Activated CD4-positive, alpha-beta T cell treated with anti-CD3 and anti-CD28 coated beads, Interleukin-2, amount 10 ng/mL, durations not matched to agents 7 days and 5 days (primary cell): ENCODE data around the gene HDGF. TPM values are rescaled to one million over a fixed set of nuclear protein-coding genes. Genes with fewer than 3 reads are reported as not detected.

ENCODE experiments used
- CTCF ChIA-PET: fragments of 350-600 bp; sonication (Branson Sonifier 250); formaldehyde crosslinking; loops from one replicate; lab custom pipeline; 2021; ENCODE audit warnings: antibody characterized with exemption; lab: Charles Lee
- POLR2A ChIA-PET: fragments of 350-600 bp; sonication (Branson Sonifier 250); formaldehyde crosslinking; loops from one replicate; lab custom pipeline; 2021; ENCODE audit warnings: antibody characterized with exemption; lab: Charles Lee
- DNase-seq: peaks from one replicate; pipeline ENCODE4 v3.0.0-alpha.2; 2020
- H3K27ac Mint-ChIP-seq: one replicate; pipeline ENCODE4 v1.8.0; 2021; ENCODE audit warnings: mild to moderate bottlenecking, moderate library complexity, mixed read lengths
- H3K27me3 Mint-ChIP-seq: one replicate; pipeline ENCODE4 v1.8.0; 2021; ENCODE audit warnings: mixed read lengths
- H3K36me3 Mint-ChIP-seq: one replicate; pipeline ENCODE4 v1.8.0; 2021; ENCODE audit warnings: low read depth, mixed read lengths
- H3K4me1 Mint-ChIP-seq: one replicate; pipeline ENCODE4 v1.8.0; 2021; ENCODE audit warnings: mixed read lengths
- H3K4me3 Mint-ChIP-seq: one replicate; pipeline ENCODE4 v1.8.0; 2021; ENCODE audit warnings: mild to moderate bottlenecking, moderate library complexity, mixed read lengths
- H3K9me3 Mint-ChIP-seq: one replicate; pipeline ENCODE4 v1.8.0; 2021; ENCODE audit warnings: mixed read lengths
- total RNA-seq, 2 experiments: library from RNA; stranded (reverse); gene quantifications; one replicate each; pipeline ENCODE4 v1.2.3, GENCODE V29; 2021

HDGF gene
- total RNA-seq, 2 experiments from 2014 or later: 288 to 301 TPM

GRCh38 chr1:156750191-156750672 is 1.2 kb downstream of the HDGF start:
- no peak for DNase-seq
- peaks cover 63% of the 10 kb centered on the region for H3K4me1 Mint-ChIP-seq

DNA sequence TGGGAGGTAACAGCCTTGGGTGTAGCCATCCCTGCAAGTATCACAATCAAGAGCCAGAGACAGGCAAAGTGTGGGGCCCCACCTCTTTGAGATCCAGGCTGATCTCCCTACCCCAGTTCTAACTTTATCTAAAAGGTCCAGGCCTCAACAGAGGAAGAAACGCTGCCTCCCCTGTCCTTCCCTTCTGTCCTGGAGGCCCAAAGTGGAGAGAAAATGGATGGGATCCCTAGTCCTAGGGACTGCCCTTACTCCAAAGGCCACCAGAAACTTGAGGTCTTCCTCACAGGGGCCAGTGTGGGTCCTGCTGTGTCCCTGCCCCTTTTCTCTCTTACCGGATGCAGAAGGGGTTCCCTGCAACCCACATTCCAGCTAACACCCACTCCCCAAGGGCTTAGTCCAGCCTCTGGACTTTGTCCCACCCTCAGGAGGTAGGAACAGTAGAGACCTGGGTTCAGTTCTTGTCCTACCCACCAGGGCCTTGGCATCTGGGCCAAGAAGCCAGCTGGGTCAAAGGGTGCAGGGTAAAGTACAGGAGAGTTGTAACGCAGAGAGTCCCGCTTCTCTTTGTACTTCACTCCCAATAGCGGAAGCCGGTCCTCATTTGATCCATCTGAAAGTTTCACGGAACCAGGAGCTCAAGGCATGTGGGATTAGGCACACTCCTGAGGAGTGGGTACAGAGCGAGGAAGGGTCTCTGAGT is 1.9 kb downstream of the HDGF start:
- ChIA-PET POLR2A (no interaction called here), CTCF (interaction anchor here (1.1 to 1.6 kb wide), 2 partner anchors 8 to 24 kb away, joined by 5 read pairs; partner anchors contain the start of gene MRPL24)
- peaks cover 46% of the 10 kb centered on the region for H3K36me3 Mint-ChIP-seq
- peaks cover 69% of the 10 kb centered on the region for H3K4me1 Mint-ChIP-seq
- H3K4me3 Mint-ChIP-seq: peak overlapping the region; percentile 95
- H3K27ac Mint-ChIP-seq: peak overlapping the region; percentile 91
- no peak for DNase-seq
- H3K27me3 Mint-ChIP-seq: no peaks in the 10 kb centered on the region
- no peaks in the 10 kb centered on the region for H3K9me3 Mint-ChIP-seq

More at GRCh38 chr1:156750191-156750672, 1.2 kb downstream of the HDGF start:
- peak overlapping the region; percentile 95 for H3K4me3 Mint-ChIP-seq
- CTCF ChIA-PET: interaction anchor here (0.9 to 1.6 kb wide), 3 partner anchors 9 to 127 kb away, joined by 3 to 5 read pairs (median 5); partner anchors contain the start of gene MRPL24
- peaks cover 42% of the 10 kb centered on the region for H3K36me3 Mint-ChIP-seq
- no peaks in the 10 kb centered on the region for H3K27me3 Mint-ChIP-seq
- H3K9me3 Mint-ChIP-seq: no peaks in the 10 kb centered on the region
- POLR2A ChIA-PET: interaction anchor here (1.3 kb wide), 1 partner anchor 7 kb away, joined by 3 read pairs; no protein-coding TSS in a partner anchor
- H3K27ac Mint-ChIP-seq: peak overlapping the region; percentile 91

DNA sequence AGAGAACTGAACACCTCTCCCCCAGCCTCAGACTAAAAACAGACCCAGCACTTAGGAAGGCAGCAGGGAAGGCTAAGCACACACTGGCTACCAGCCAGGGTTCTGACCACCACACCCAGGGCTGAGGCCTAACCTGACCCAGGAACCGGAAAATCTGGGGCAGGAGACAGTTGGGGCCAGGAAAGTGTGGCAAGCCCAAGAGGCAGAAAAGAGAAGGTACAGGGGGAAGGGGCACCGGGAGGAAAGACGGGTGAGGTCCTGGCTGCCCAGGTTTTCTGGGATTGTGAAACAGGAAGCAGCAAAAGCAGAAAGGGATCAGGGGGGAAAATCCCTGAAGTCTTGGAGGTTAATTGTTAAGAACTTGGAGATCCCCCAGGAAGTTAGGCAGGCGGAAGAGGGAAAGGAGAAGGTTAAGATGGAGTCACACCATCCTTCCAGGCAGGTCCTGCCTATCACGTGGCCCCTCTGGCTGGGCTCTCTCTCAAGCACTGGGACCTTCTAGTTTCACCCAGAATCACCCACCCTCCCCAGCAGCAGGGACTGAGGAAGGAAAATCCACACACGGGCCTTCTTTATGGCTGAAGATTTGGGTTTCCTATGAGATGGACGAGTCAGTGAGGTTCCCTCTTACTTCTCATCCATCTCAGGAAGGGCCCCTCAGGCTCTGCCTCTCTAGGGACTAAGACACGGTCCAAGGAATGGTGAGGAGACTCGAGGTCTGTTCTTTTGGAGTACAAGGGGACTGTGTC is 2.6 kb downstream of the HDGF start:
- Mint-ChIP-seq H3K27me3 (no peaks in the 10 kb centered on the region), H3K27ac (peak overlapping the region; percentile 91), H3K4me1 (peaks cover 68% of the 10 kb centered on the region), H3K9me3 (no peaks in the 10 kb centered on the region), H3K36me3 (peaks cover 49% of the 10 kb centered on the region), H3K4me3 (peak overlapping the region; percentile 95)
- POLR2A ChIA-PET: no interaction called here
- DNase-seq: no peak
- CTCF ChIA-PET: no interaction called here

- H3K27ac Mint-ChIP-seq: peak overlapping the region; percentile 91
- ChIA-PET POLR2A (no interaction called here), CTCF (interaction anchor here (0.8 to 1.5 kb wide), 7 partner anchors 10 to 144 kb away, joined by 3 to 15 read pairs (median 3); partner anchors contain the start of gene PRCC)
- no peak for DNase-seq
- H3K9me3 Mint-ChIP-seq: no peaks in the 10 kb centered on the region
- peak overlapping the region; percentile 95 for H3K4me3 Mint-ChIP-seq
- H3K4me1 Mint-ChIP-seq: peaks cover 64% of the 10 kb centered on the region
- no peaks in the 10 kb centered on the region for H3K27me3 Mint-ChIP-seq
- peaks cover 56% of the 10 kb centered on the region for H3K36me3 Mint-ChIP-seq
These were observed 3.5 kb downstream of the HDGF start for GRCh38 chr1:156747742-156748669.

GRCh38 chr1:156746728-156747631 is 4.5 kb downstream of the HDGF start:
- ChIA-PET CTCF (interaction anchor here (0.8 to 2.0 kb wide), 8 partner anchors 14 to 145 kb away, joined by 3 to 15 read pairs (median 4); partner anchors contain the start of gene PRCC), POLR2A (no interaction called here)
- H3K4me1 Mint-ChIP-seq: peaks cover 68% of the 10 kb centered on the region
- no peaks in the 10 kb centered on the region for H3K27me3 Mint-ChIP-seq
- peaks cover 62% of the 10 kb centered on the region for H3K36me3 Mint-ChIP-seq
- peak overlapping the region; percentile 91 for H3K27ac Mint-ChIP-seq
- no peaks in the 10 kb centered on the region for H3K9me3 Mint-ChIP-seq
- DNase-seq: peak; percentile 52
- H3K4me3 Mint-ChIP-seq: peak overlapping the region; percentile 95

GRCh38 chr1:156746406-156746727 is 5.1 kb downstream of the HDGF start:
- POLR2A ChIA-PET: no interaction called here
- H3K4me3 Mint-ChIP-seq: peak overlapping the region; percentile 95
- no peak for DNase-seq
- H3K36me3 Mint-ChIP-seq: peaks cover 67% of the 10 kb centered on the region
- no peaks in the 10 kb centered on the region for H3K27me3 Mint-ChIP-seq
- H3K4me1 Mint-ChIP-seq: peaks cover 72% of the 10 kb centered on the region
- CTCF ChIA-PET: interaction anchor here (1.6 to 2.0 kb wide), 2 partner anchors 14 to 21 kb away, joined by 5 to 6 read pairs; no protein-coding TSS in a partner anchor
- H3K9me3 Mint-ChIP-seq: no peaks in the 10 kb centered on the region
- H3K27ac Mint-ChIP-seq: peak overlapping the region; percentile 91

DNA sequence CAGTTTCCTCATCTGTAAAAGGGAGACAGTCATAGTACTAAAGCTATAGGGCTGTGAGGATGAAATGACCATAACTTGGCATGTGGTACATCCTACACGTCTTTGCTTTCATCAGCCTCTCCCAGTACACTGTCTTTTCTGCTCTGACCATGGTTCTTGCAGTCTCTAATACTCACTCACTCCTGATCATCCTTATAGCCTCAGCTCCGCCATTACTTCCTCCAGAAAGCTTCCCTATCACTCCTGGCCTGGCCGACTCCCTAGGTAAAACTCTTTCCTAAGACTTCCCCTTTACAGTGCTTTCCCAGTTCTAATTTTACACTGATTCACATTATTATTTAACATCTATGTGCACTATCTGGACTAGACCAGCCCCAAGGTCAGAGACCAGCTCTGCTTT is 5.6 kb downstream of the HDGF start:
- peaks cover 76% of the 10 kb centered on the region for H3K4me1 Mint-ChIP-seq
- peaks cover 70% of the 10 kb centered on the region for H3K36me3 Mint-ChIP-seq
- H3K27me3 Mint-ChIP-seq: no peaks in the 10 kb centered on the region

DNA sequence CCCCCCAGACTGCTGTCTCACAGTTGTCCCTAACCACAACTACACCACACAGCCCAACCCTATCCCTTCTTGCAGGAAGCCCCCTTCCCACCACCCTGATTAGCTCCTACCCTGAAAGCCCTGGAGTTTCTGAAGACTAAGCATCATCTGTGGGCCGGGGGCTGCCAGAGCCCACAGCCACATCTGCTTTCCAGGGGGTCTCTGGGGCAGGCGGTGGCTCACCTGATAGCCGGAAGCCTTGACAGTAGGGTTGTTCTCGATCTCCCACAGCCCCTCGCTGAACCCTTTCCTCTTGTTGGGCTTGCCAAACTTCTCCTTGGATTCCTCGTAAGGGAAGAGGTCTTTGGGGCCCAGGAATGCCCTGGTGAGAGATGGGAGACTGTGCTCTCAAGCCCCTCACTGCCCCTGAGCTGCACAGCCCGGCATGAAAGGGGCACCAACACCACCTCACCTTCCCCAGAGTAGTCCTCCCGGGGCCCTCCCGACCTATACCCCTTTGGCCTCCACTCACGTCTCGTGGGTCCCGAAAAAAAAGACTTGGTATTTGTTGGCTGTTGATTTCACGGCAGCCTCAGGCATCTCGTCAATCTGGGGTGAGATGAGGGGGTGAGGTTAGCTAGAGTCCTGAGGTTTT is 6.6 kb downstream of the HDGF start:
- no peaks in the 10 kb centered on the region for H3K27me3 Mint-ChIP-seq
- CTCF ChIA-PET: interaction anchor here (1.2 to 2.0 kb wide), 3 partner anchors 14 to 20 kb away, joined by 3 to 6 read pairs (median 5); no protein-coding TSS in a partner anchor
- peaks cover 78% of the 10 kb centered on the region for H3K4me1 Mint-ChIP-seq
- peak overlapping the region; percentile 91 for H3K27ac Mint-ChIP-seq
- no peak for DNase-seq
- H3K4me3 Mint-ChIP-seq: no peak overlapping the region
- peaks cover 65% of the 10 kb centered on the region for H3K36me3 Mint-ChIP-seq
- POLR2A ChIA-PET: no interaction called here
- no peaks in the 10 kb centered on the region for H3K9me3 Mint-ChIP-seq

More for the DNA sequence above, 5.6 kb downstream of the HDGF start:
- Mint-ChIP-seq H3K9me3 (no peaks in the 10 kb centered on the region), H3K4me3 (no peak overlapping the region), H3K27ac (peak overlapping the region; percentile 91)
- no peak for DNase-seq
- POLR2A ChIA-PET: no interaction called here
- CTCF ChIA-PET: interaction anchor here (1.6 to 2.0 kb wide), 2 partner anchors 15 to 21 kb away, joined by 5 to 6 read pairs; no protein-coding TSS in a partner anchor

DNA sequence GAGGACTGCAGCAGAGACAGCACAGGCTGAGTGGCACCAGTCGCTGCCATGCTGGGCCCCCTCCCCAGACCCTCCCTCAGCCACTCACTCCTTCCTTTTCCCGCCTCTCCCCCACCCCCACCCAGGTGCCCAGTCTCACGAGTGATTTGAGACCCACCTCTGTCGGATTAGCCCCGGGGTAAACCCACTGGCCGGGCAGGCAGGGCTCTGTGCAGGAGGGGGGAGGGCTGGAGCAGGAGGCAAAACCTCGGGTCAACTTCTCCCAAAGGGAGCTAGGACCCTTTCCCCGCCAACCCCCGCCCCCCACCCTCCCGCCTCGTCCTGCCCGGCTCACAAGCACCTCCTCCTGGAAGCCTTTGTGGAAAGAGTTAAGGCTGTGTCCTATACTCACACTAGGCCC is 7.1 kb downstream of the HDGF start:
- Mint-ChIP-seq H3K36me3 (peaks cover 61% of the 10 kb centered on the region), H3K27me3 (no peaks in the 10 kb centered on the region), H3K4me3 (no peak overlapping the region), H3K27ac (no peak overlapping the region), H3K9me3 (no peaks in the 10 kb centered on the region), H3K4me1 (peaks cover 74% of the 10 kb centered on the region)
- ChIA-PET POLR2A (no interaction called here), CTCF (interaction anchor here (1.2 to 5.6 kb wide), 2 partner anchors 13 to 17 kb away, joined by 3 to 63 read pairs; partner anchors contain the start of genes ISG20L2 and METTL25B)
- no peak for DNase-seq

- Mint-ChIP-seq H3K4me1 (peaks cover 74% of the 10 kb centered on the region), H3K36me3 (peaks cover 61% of the 10 kb centered on the region), H3K27me3 (no peaks in the 10 kb centered on the region), H3K4me3 (no peak overlapping the region), H3K27ac (no peak overlapping the region), H3K9me3 (no peaks in the 10 kb centered on the region)
- CTCF ChIA-PET: interaction anchor here (5.6 kb wide), 1 partner anchor 16 kb away, joined by 63 read pairs; the partner anchor contains the start of genes ISG20L2 and METTL25B
- DNase-seq: no peak
- POLR2A ChIA-PET: interaction anchor here (1.3 kb wide), 1 partner anchor 7 kb away, joined by 3 read pairs; the partner anchor contains the start of gene HDGF
These were observed 7.8 kb downstream of the HDGF start for GRCh38 chr1:156743367-156744302.
